HG02943 (cell line): ENCODE results near the gene EYA2.

Experiments used
- ATAC-seq: cut with Tn5 transposase; IDR thresholded peaks from one replicate; pipeline ENCODE4 v1.9.1; 2021; ENCODE audit warnings: mild to moderate bottlenecking, low read depth, moderate library complexity; ENCODE audit not compliant: unreplicated experiment

The EYA2 gene

DNA sequence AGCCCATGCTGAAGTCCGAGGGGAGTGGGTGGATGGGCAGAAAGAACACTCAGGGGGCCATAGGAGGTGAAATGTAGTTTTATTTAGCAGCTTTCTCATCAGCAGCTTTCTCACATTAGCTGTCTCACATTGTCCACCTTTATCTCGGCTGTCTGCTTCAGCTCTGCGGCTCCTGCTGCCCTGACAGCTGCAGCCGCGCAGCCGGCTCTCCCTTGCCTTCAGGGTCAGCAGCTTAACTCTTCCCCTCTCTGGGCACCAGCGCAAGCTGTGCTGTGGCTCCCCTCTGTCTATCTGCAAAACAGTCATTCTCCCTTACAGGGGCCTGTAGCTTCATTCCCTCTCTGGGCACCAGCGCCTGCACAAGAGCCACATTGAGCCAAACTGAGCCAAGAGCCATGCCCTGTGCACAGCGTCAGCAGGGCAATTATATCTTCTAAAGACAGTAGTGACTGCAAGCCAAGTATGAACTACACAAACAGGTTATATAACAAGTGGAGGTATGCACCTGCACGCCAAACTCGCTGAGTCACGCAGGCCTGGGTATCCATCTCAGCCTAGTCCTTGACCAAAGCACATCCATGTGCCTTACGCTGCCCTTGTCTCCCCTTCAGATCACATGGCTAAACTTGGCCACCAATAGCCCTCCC lies 198.8 kb downstream of the EYA2 start:
- no peak for ATAC-seq

DNA sequence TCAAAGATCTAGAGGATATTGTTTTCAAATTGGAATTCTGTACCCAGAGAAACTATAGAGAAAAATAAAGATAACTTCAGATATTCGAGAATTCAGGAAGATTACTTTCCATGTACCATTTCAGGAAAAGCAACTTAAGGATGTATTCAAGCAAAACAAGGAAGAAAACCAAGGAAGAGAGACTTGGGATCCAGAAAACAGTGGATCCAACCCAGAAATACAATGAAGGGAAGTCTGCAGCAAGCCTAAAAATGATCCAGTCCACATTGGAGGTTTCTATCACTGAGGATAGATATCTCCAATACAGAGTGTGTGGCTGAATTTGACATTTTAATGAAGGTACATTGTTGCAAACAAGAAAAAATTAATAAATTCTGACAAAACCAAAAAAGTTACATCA lies 201.0 kb downstream of the EYA2 start:
- no peak for ATAC-seq

DNA sequence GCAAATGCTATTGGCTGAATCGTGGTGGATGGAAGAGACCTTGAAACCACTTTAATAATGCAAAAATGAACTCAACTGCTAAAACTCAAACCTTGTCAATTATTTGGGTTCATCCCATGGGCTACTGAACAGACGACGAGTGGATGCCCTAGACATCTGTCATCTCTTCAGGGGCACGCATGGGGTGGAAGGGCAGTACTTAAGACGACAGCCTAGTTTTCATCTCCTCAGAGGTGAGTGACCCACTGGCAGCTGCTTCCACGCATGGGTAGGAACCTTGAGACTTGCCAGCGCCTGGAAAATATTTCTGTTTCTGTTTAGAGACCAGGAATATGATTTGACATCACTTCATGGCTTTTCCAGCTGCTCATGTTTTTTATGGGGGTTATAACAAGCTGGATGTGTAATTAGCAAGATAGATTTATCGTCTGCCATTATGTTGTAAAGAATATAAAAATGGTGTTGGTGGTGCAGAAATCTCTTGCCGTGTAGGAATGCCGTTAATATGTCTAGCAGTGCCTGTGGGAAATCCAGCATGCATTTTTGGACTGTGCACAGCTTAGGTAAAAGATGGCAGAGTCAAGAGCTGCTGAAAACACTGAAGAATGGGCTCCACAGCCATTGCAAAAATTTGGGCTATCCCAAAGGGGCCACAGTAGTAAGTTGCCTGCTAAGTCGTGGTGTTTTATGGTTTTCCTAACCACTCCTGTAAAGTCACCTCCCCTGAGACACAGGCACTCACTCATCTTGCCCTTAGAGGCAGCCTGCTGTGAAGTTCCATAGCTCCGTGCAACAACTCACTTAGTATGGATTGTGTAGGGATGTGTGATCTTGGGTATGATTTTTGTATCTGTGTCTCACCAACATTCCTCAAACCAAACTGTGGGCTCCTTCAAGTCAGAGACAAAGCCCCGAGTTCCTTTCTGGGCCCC lies 203.3 kb downstream of the EYA2 start:
- no peak for ATAC-seq

DNA sequence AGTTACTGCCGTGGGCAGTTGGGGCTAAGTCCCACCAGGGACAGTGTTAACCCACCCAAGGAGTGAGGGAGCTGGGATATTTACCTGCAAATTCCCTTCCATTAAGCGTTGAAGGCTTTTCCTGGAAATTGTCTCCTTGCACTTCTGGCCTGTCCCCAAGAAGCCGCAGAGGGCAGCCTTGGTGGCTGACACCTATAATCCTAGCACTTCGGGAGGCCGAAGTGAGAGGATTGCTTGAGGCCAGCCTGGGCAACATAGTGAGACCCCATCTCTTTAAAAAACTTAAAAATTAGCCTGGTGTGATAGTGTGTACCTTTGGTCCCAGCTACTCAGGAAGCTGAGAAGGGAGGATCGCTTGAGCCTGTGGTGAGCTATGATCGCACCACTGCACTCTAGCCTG lies 204.4 kb downstream of the EYA2 start:
- no peak for ATAC-seq

DNA sequence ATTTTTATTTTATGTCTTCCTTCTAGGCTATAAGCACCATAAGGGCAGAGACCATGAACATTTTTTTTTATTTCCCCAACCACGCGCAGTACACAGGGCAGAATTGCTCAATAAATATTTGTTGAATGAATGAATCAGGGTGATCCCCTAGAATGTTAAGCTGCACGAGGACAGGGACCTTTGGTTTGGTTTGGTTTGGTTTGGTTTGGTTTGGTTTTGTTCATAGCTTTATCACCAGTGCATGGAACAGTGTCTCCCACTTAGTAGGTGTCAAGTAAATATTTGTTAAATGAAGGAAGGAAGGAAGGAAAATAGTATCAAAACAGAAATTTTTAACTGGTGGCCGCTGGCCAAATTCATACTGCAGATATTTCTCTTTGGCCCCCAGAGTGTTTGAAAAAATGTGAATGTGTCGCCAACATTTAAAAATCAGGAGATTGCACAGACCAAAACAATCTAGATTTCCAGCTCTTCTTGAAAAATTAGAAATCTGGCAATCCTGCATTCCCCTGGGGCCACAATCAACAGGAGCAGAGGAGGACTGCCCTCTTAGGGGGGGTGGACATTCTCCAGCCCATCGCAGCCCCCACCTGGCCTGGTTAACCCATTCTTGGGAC lies 205.3 kb downstream of the EYA2 start:
- ATAC-seq: no peak

DNA sequence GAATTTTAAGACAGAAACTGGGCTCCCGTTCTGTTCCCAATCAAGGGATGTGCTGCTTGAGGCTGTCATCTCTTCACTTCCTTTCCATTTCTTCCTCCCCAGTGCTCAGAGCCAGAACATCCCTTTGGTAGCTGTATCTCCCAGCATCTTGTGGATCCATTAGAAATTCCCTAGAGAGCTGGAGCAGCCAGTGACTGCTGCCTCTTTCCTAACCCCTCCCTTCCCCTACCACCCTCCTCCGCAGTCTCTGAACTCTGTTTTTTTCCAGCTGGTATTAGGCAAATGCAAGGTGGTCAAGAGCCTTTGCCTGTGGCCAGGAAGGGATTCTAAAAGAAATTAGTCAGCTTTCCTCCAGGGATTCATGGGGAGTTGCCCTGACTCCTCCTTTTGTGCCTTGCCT lies 208.0 kb downstream of the EYA2 start:
- ATAC-seq: no peak

DNA sequence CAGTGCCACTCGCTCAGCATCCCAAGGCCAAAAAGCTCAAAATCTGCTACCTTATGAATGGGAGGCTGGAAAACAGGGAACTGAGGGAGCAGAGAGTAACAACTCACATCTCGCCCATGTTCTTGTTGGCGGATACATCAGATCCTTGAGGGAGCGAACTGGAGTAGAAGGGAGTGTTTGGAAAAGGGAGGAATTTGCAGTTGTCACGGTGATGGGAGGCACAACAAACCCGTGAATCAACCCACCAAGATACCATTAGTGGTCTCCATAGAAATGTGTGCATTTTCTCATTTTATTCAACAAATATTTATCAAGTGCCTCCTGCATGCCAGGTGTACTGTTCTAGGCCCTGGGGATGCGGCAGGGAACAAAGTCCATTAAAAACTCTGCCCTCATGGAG lies 212.1 kb downstream of the EYA2 start:
- ATAC-seq: no peak

DNA sequence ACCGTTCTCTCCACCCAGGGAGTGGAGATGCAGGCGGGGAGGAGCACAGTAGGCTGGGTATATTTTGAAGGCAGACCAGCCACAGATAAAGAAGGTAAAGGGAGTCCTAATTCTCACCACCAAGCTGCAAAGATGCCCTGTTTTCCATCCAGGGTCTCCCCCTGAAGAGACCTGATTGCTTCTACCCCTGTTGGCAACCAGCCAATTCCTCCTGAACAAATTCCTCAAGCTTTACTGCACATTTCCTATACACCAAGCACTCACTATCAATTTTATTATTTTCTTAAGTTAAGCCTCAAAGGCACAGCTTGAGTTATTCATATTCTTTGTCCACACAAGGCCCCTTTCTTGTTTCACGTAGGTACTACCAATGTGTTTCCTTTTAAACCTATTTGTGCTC lies 214.4 kb downstream of the EYA2 start:
- ATAC-seq: no peak

DNA sequence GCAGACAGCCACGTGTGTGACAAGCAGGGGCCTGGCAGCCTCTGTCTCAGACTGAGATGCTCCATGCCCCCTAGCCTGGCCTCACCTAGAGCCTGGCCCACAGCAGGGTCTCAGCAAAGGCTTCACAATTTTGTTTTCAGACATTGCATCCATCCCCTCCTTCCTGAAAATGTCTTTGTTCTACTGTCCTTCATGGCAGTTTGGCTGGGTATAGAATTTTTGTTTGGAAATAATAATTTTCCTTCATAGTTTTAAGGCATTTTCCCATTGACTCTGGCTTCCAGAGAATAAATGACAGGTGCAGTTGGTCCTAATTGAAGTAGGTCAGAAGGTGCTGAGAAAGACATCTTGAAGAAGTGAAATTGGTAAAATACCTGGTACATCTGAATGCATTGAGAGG lies 216.2 kb downstream of the EYA2 start:
- no peak for ATAC-seq

DNA sequence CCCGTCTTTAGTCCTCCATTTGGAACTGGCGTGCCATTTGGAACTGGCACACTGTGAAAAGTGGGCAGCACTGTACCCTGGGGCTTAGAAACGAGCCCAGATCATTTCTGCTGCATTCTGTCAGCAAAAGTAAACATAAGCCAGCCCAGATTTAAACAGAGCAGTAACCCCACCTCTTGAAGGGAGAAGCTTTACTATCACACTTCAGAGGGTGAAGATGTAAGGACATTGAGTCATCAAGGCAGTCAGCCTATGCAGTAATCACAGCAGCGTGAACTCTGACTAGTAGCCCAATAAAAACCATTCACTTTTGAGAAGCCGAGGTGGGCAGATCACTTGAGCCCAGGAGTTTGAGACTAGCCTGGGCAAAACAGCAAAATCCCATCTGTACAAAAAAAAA lies 216.9 kb downstream of the EYA2 start:
- ATAC-seq: no peak

DNA sequence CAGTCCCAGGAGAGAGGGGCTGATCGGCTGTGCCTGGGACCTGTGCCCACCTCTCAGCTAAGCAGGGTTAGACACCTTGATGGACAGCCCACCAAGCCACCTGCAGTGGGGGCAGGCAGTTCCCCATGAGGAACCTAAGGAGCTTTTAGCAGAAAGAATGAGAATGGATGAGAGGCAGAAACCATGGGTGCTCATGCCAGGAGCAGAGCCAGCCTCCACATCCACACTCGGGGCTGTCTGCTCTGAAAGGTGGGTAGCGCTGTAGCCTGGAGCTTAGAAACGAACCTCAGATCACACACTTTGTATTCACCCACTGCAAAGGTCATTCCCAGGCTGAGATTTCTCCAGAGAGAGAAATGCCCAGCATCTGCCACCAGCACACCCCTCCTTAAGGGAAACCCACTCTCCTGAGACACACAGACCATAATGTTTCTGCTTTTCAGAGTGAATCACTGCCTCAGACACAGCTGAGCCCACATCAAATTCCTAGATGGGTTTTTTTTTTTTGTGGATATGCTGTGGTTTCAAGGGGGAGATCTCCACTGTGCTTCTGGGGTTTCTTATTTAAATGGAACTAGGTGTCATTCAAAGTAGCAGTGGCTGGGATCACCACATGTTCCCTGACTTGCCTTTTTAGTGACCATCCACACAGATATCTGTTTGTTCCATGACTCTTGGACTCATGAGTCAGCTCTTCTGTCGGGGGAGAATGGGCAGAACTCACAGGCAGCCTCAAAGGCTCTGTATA lies 218.9 kb downstream of the EYA2 start:
- no peak for ATAC-seq

DNA sequence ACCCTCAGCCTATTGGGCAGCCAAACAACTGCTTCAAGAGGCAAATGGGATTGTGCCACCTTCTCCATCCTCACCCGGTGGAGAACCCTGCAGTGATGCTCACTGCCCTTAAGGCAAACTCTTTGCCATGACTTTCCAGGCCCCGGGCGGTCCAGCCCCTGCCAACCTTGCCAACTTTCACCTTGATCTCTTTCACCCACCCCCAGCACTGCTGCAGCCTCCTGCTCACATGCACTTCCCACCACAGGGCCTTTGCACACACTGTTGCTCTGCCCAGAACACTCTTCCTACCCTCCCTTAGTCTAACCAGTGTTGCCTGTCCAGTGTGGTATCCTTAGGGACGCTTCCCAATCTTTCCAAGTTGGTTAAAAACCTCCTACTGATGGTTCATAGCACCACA lies 221.1 kb downstream of the EYA2 start:
- no peak for ATAC-seq

DNA sequence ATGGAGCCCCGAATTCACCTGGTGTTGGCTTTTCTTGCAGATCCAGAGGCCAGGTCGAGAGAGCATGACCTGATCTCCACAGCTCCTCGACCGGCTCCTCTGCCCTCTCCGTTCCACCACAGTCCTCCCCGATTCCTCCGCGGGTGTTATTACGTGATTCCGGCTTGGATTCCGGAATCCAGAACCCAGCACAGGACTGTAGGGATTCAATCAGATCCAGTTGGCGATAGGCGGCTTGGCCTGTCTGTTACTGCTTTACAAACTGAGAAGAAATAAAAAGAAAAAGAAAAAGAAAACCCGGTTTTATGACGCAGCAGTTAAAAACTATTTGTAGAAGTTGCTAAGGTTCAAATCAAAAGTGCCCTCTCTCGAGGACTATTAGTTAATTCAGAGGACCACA lies 222.7 kb downstream of the EYA2 start:
- no peak for ATAC-seq

DNA sequence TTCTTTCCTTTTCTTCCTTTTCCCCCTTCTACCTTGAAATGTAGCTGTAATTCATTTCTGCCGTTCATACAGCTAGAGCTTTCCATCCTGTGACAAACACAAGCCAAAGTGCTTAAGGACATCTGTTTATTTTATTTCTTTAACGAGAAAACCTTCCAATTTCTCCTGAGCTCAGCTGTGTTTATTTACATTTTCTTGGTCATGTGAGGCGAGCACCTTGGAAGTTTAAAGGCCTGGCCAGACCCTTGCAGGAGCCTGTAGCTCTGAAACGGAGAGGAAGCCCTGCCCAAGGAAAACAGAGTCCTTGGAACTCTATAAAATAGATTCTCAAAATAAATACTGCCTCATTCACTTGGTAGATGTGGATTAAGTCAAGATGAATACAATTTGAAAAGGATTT lies 223.1 kb downstream of the EYA2 start:
- ATAC-seq: no peak

DNA sequence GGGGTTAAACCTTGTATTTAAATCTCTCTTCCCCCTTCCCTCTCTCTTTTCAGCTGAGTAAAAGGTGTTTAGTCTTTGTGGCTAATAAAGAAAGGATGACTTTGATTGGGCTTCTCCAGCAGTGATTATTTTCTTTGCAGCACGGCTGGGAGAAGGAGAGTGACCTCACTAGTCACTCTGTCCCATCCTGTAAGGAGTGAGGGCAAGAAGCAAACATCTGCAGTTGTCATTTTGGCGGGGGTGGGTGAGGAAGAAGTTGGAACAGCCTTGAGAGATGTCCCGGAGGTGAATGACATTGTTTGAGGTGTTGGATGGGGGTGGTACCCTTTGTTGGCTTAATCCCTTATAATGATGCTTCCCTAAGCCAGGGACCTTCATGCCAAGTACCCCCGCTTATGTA lies 223.6 kb downstream of the EYA2 start:
- no peak for ATAC-seq

DNA sequence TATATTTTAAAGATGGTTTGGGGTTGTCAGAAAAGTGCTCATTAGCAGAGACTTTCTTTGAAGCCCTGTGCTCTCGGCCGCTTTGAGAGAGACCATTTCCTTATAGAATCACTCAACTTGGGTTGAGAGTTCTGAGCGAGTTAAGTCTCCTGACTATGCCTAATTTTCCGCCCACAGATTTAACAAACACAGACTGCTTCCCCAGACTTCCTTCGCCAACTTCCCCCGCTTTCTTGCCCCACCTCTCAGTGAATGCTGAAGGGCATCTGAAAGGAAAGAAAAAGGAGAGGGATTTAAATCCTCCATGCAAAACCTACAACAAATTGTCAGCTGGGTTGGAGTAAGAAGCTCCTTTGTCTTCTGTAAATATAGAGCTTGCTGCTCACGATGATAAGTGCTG lies 224.0 kb downstream of the EYA2 start:
- no peak for ATAC-seq

DNA sequence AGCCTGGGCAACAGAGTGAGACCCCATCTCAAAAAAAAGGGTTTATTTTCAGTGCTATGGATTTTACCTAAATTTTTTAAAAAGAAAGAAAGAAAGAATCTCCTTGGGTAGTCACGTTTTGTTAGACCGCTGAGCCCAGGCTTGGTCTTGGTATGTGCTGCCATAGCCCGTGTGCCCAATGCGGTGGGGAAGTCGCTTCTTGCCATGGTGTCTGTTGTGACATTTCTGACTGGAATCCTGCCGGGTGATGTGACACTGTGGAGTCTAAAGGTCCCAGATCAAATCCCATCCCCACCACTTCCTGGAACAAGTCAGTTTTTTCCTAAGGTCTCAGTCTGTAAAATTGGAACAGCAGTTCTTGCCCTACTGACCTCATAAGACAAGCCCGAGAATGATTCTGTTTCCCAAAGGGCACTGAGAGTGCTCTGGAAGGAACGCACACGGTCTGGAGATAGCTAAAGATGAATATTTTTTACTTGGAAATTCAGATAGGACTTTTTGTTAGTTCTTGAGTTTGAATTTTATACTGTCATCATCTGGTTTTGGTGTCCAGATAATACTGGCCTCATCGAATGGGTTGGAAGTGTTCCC lies 225.8 kb downstream of the EYA2 start:
- no peak for ATAC-seq

DNA sequence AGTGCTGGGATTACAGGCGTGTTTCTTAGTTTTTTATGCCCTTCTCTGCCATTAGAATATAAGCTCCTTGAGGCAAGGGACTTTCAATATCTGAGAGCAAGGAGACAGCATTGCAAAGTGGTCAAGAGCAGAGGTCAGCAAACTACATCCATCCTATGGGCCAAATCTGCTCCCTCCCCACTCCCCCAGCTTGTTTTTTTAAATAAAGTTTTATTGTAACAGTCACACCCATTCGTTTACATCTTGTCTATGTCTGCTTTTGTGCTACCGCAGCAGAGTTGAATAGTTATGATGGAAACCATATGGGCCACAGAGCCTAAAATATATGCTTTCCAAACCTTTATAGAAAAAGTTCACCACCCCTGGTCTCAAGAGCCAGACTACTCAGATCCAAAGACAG lies 227.9 kb downstream of the EYA2 start:
- no peak for ATAC-seq

DNA sequence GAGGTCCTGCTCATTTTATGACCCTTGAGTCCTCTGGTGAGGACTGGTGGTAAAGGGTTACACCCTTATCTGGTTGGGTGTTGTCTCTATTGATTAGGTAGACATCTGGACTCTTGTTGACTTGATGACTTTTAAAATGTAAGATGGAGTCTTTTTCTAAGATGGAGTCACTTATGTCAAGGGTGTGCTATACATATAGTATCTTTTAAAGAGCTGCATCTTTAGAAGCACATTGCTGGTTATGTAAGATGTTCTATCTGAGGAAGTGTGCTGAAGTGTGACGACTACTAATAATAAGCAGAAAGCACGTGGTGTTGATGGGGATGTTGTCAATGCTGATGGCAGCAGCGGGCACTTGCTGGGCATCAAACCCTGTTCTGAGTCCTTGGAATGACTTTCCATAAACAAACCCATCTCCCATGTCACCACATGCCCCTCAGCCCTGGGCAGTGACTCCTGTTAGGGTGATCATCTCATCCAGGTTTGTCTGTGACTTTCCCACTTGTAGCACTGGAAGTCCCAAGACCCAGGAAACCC lies 229.6 kb downstream of the EYA2 start:
- ATAC-seq: no peak

DNA sequence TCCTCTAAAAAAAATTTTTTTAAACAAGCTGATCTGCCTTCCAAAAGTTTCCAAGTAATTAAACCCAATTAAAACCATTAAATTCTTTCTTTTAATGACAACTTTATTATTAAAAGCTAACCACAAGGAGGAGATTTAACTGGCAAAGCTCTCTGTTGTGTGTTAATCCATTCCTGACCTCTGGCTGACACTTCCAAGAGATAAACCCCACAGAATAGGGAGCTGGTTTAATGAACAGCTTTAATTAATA lies 230.8 kb downstream of the EYA2 start:
- ATAC-seq: no peak
